ENCODE results near the gene SUCNR1.
A peak's percentile ranks its signal among the peaks of the same experiment; 100 is the strongest.
"Not testable (repeated sequence)": the region's sequence is repeated elsewhere in the genome, so short reads cannot be mapped to it uniquely, and the experiment has no call there.

The SUCNR1 gene

DNA sequence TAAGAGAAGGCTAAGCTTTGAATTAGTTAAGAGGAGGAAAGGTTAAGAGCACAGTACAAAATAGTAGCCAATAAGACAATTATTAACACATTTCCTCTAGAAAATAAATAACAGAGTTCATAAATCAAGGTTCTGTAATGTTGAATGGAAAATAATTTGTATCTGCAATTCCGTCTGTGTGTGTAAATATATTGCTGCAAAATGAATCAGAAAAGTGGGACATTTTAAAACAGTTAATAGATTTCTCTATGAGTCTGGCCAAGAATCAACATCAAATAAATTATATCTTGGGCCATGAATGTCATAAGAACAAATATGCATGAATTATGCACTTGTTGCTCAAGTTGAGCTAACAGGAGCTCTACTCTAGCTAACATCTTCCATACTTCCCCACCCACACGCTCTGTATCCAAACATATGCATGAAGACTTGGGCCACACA lies 14.2 kb upstream of the SUCNR1 start:
- no peaks in the 10 kb centered on the region for H3K4me1 Mint-ChIP-seq (ENCODE audit: low read depth)
- H3K36me3 Mint-ChIP-seq (ENCODE audit: low read depth), result no peaks in the 10 kb centered on the region
- intact Hi-C loops (cut with micrococcal nuclease), result no loop called here
- H3K27me3 Mint-ChIP-seq, result no peaks in the 10 kb centered on the region
- H3K4me3 Mint-ChIP-seq, result no peak overlapping the region
- no peaks in the 10 kb centered on the region for H3K9me3 Mint-ChIP-seq
- H3K27ac Mint-ChIP-seq, result no peak overlapping the region

DNA sequence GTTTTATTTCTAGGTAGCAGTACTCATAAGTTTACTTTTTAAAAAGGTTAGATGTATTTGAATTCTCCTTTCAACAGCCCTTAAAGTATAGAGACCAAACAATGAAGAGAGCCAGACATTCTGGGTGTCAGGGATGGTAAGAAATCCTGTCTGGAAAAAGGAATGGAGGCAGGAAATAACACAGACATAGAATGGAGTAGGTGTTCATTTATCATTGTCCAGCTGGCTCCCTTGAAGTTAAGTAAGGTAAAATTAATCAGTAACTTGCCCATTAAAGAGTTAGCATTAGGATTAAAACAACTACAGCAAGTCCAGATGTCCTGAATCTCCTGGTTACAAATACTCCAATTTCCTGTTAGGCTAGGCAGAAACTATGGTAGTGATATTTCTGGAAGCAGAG lies 13.5 kb upstream of the SUCNR1 start:
- Mint-ChIP-seq H3K27ac (no peak overlapping the region), H3K9me3 (no peaks in the 10 kb centered on the region), H3K4me3 (no peak overlapping the region), H3K4me1 (ENCODE audit: low read depth) (no peaks in the 10 kb centered on the region), H3K27me3 (no peaks in the 10 kb centered on the region), H3K36me3 (ENCODE audit: low read depth) (no peaks in the 10 kb centered on the region)
- intact Hi-C loops (cut with micrococcal nuclease), result no loop called here

DNA sequence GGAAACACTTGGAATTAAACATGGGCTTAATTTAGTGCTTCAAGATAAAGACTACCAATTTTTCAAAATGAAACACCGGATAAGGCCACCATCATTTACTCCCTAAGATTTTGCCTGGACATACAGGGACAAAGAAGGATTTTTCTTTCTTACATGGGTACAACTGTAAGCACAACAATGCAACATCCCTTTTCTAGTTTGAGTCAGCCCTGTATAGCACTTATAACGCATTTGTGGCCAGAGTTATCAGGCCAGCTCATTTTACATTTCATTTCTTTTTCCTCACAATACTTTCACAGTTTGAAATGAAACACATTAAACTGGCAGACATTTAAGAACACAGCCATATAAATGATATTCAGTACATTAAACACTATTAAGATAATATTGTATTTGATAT lies 9.8 kb upstream of the SUCNR1 start:
- intact Hi-C loops (cut with micrococcal nuclease), result no loop called here
- no peak overlapping the region for H3K27ac Mint-ChIP-seq

DNA sequence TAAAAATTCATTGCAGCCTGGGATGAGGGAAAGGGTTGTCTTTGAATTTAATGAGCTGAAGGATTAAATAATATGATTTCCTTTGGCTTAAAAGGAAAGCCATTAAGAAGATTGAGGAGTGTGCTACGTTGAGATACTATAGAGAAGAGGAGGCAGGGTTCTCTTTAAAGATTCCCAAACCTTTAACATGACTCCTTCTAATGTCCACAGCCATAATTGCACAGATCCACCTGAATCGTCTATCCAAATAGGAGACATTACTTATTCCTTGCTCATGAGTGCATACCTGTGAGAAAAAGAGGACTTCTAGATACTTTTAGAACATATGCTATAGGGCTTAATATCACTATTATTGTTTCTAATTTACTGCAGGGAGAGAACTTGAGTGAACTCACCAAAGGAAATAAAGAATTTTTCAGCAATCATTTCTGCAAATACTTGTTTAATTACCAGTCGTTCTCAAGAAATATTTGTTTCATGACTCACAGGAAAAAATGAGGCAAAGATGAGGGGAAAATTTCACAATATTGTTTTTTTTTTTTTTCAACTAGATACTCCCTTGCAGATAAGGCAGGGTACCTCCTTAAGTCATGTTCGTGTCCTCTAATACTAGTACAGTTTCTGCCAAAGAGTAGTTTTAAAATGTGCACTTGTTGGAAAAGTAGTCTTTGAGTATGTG lies 8.9 kb upstream of the SUCNR1 start:
- H3K9me3 Mint-ChIP-seq, result no peaks in the 10 kb centered on the region
- no peak overlapping the region for H3K4me3 Mint-ChIP-seq
- intact Hi-C loops (cut with micrococcal nuclease), result no loop called here
- H3K4me1 Mint-ChIP-seq (ENCODE audit: low read depth), result peaks cover 14% of the 10 kb centered on the region
- no peaks in the 10 kb centered on the region for H3K27me3 Mint-ChIP-seq
- no peak overlapping the region for H3K27ac Mint-ChIP-seq
- no peaks in the 10 kb centered on the region for H3K36me3 Mint-ChIP-seq (ENCODE audit: low read depth)

More for the DNA sequence above, 9.8 kb upstream of the SUCNR1 start:
- Mint-ChIP-seq H3K4me3 (no peak overlapping the region), H3K36me3 (ENCODE audit: low read depth) (no peaks in the 10 kb centered on the region), H3K4me1 (ENCODE audit: low read depth) (peaks cover 14% of the 10 kb centered on the region), H3K27me3 (no peaks in the 10 kb centered on the region), H3K9me3 (no peaks in the 10 kb centered on the region)

DNA sequence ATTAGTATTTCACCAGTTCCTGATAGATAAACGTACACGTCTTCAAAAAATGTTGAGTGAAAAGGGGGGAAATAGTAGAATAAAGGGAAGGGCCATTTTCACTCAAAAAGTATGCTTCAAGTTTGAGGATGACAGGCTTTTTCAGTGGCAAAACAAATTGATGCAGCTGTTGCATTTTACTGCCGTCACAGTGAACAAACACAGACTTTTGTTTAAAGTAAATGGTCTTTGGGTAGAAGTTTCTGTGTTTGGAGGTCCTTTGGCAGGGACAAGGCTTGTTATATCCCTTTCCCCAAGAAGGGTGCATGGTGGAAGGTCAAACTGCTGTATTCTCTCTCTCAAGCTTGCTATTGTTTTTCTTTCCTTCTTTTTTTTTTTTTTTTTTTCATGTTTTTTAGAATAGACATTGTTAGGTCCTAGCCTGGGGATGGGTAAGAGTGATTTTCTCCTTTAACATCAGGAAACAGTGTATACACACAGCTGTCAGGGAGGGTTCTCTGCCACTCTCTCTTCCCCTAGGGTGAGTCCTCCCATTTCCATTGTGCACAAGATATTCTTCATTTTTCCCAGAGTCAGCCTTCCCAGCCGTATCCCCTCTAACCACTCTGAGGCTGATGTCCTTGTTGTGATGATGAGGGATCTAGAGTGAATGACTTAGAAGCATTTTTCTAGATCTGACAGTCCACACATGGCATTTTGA lies 6.6 kb upstream of the SUCNR1 start:
- intact Hi-C loops (cut with micrococcal nuclease), result no loop called here
- Mint-ChIP-seq H3K4me1 (ENCODE audit: low read depth) (peaks cover 14% of the 10 kb centered on the region), H3K36me3 (ENCODE audit: low read depth) (no peaks in the 10 kb centered on the region), H3K4me3 (no peak overlapping the region), H3K27ac (peak overlapping the region; percentile 41), H3K9me3 (no peaks in the 10 kb centered on the region), H3K27me3 (no peaks in the 10 kb centered on the region)

DNA sequence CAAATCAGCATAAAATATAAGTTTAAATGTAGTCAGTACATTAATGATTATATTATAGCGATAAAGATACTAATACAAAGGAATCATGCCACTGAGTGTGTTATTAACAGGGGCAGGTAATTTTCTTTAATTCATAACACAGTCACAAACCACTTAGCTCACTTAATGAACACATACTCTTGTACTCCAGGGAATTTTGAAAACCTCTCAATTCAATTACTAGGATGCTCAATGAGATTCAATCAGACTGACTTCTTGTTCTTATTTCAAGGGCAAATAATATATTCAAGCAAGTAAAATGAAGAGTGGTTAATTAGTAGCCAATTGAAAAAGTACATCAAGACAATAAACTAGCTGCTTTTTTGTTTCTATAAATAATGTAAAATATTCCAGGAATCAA lies 5.8 kb upstream of the SUCNR1 start:
- H3K4me1 Mint-ChIP-seq (ENCODE audit: low read depth), result peaks cover 14% of the 10 kb centered on the region
- H3K4me3 Mint-ChIP-seq, result no peak overlapping the region
- no peaks in the 10 kb centered on the region for H3K36me3 Mint-ChIP-seq (ENCODE audit: low read depth)
- intact Hi-C loops (cut with micrococcal nuclease), result no loop called here
- H3K9me3 Mint-ChIP-seq, result no peaks in the 10 kb centered on the region
- no peak overlapping the region for H3K27ac Mint-ChIP-seq
- no peaks in the 10 kb centered on the region for H3K27me3 Mint-ChIP-seq

DNA sequence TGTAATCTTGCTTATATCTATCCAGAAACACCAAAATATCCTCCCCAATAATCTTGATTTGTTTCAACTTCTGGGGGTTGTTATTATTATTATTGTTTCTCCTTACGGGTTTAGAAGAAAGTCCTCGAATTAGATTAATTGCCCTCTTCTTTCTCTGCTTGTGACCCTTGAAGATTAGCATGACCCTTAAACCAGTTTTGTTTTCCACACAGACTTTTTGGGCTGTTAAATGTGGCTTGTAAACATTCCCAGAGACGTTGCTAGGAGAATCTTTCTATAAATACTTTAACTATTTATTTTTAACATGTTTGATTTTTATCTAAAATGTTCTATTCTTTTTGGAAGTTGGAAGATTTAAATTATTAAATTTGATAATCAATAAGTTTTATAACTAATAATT lies 4.3 kb upstream of the SUCNR1 start:
- Mint-ChIP-seq H3K4me3 (no peak overlapping the region), H3K9me3 (no peaks in the 10 kb centered on the region), H3K27me3 (no peaks in the 10 kb centered on the region), H3K4me1 (ENCODE audit: low read depth) (peaks cover 14% of the 10 kb centered on the region), H3K27ac (no peak overlapping the region), H3K36me3 (ENCODE audit: low read depth) (no peaks in the 10 kb centered on the region)
- intact Hi-C loops (cut with micrococcal nuclease), result no loop called here

DNA sequence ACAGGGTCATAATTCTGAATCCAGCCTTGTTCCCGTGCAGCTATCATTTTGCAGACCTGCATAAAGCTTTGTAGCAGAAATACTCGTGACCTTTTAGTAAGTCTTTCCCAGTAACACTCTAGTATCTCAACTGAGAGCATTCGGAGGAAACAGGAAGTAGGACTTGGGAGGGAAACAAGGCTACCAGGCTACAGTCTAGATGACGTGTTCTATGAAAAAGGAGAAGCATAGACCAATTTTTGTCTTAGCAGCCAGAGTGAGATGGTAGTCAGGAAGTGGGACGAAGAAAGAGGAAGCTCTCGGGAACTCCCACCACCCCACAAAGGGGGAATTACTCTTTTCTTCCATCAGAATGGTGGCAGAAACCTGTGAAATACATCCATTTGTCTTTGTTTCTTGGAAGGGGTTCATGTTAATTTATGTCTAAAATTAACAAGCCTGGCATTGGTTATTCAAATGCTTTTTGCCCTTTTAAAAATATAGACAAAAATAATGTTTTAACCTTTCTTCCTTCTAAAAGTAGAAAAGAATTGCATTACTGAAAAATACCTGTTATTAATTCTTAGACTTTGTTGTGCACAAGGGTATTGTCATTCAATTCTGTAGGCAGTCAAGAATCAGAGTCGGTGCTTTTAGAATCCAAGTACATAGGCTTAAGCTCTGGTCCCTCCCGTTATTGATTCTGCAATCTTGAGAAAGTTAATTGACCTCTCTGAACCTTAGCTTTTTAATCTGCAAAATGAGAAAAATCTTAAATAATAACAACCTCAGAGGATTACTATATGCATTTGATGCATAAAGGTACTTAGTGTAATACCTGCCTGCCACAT lies 1.6 kb upstream of the SUCNR1 start:
- peaks cover 10% of the 10 kb centered on the region for H3K36me3 Mint-ChIP-seq (ENCODE audit: low read depth)
- no peaks in the 10 kb centered on the region for H3K27me3 Mint-ChIP-seq
- no peaks in the 10 kb centered on the region for H3K9me3 Mint-ChIP-seq
- intact Hi-C loops (cut with micrococcal nuclease), result no loop called here
- no peak overlapping the region for H3K4me3 Mint-ChIP-seq
- H3K4me1 Mint-ChIP-seq (ENCODE audit: low read depth), result peaks cover 12% of the 10 kb centered on the region
- H3K27ac Mint-ChIP-seq, result peak overlapping the region; percentile 89

DNA sequence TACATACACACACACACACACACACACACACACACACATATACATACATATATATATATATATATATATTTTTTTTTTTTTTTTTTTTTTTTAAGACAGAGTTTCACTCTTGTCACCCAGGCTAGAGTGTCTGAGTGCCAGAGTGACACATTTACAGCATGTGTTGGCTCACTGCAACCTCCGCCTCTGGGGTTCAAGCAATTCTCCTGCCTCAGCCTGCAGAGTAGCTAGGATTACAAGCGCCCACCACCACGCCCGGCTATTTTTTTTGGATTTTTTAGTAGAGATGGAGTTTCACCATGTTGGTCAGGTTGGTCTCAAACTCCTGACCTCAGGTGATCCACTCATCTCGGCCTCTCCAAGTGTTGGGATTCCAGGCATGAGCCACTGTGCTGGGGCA lies 636 bp downstream of the SUCNR1 start:
- H3K27me3 Mint-ChIP-seq; intact Hi-C loops (cut with micrococcal nuclease); H3K9me3 Mint-ChIP-seq; H3K4me1 Mint-ChIP-seq (ENCODE audit: low read depth): not testable (repeated sequence)
- H3K4me3 Mint-ChIP-seq, result peak overlapping the region; percentile 84
- H3K36me3 Mint-ChIP-seq (ENCODE audit: low read depth), result peaks cover 12% of the 10 kb centered on the region
- H3K27ac Mint-ChIP-seq, result peak overlapping the region; percentile 89

DNA sequence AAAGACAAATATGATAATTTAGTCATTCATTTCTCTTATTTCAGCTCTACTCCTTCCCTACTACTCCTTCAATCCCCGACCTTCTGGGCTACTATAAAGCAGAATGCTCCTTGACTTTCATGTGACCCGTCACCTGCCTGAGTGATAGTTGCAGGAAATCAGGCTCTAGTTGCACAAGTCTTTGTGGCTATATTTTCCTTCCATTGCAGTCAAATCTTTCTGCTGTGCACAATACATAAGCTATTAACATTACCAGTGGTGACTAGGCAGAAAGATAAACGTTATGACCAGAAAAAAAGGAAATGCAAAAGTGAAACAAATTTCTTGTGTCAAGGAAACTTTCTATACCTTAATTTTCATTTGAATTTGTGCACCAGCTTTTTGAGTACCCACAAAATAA lies 2.3 kb downstream of the SUCNR1 start:
- intact Hi-C loops (cut with micrococcal nuclease), result loop anchor here (5.0 kb wide), 1 partner anchor 42 kb away; no protein-coding TSS in a partner anchor
- peaks cover 27% of the 10 kb centered on the region for H3K36me3 Mint-ChIP-seq (ENCODE audit: low read depth)
- H3K27ac Mint-ChIP-seq, result peak overlapping the region; percentile 92
- peaks cover 19% of the 10 kb centered on the region for H3K4me1 Mint-ChIP-seq (ENCODE audit: low read depth)
- no peaks in the 10 kb centered on the region for H3K27me3 Mint-ChIP-seq
- peak overlapping the region; percentile 97 for H3K4me3 Mint-ChIP-seq
- H3K9me3 Mint-ChIP-seq, result no peaks in the 10 kb centered on the region

DNA sequence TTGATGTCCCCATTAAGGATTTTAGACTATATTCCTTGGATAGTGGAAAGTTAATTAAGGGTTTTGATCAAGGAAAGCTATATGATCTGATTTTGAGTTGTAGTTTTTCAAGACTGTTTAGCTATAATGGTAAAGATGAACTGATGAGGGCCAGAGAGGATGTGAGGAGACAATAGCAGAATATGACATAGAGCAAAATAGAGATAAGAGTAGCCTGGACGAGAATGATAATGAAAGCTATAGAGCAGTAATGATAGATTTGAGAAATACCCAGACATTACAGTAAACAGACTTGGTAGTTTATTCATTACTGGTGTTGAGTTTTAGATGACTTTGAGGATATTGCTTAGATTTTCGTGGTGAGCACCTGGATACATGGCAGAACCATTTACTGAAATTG lies 3.8 kb downstream of the SUCNR1 start:
- Mint-ChIP-seq H3K9me3 (no peaks in the 10 kb centered on the region), H3K27me3 (no peaks in the 10 kb centered on the region), H3K36me3 (ENCODE audit: low read depth) (peaks cover 42% of the 10 kb centered on the region), H3K4me3 (no peak overlapping the region), H3K27ac (no peak overlapping the region), H3K4me1 (ENCODE audit: low read depth) (peaks cover 26% of the 10 kb centered on the region)
- intact Hi-C loops (cut with micrococcal nuclease), result loop anchor here (5.0 kb wide), 1 partner anchor 40 kb away; no protein-coding TSS in a partner anchor

DNA sequence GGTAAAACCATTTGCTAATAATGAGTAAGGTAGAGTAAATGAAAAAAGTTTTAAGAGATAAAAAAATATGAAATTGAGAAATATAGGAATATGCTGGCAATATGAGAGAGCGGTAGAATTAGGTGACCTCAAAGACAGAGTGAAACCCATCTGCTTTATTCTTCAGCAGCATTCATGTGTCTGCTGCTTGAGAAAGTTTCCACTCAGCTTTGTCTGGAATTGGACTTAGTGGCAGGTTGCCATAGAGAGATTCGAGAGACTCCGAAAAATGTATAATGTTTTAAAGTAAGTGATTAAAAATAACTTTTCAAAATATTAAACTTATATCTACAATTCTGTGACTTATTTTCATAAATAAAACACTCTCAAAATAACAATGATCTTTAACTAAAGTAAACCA lies 5.0 kb downstream of the SUCNR1 start:
- no peaks in the 10 kb centered on the region for H3K27me3 Mint-ChIP-seq
- H3K36me3 Mint-ChIP-seq (ENCODE audit: low read depth), result peaks cover 54% of the 10 kb centered on the region
- H3K9me3 Mint-ChIP-seq, result no peaks in the 10 kb centered on the region
- intact Hi-C loops (cut with micrococcal nuclease), result loop anchor here (5.0 kb wide), 1 partner anchor 39 kb away; no protein-coding TSS in a partner anchor
- peaks cover 26% of the 10 kb centered on the region for H3K4me1 Mint-ChIP-seq (ENCODE audit: low read depth)
- H3K4me3 Mint-ChIP-seq, result no peak overlapping the region
- H3K27ac Mint-ChIP-seq, result no peak overlapping the region

DNA sequence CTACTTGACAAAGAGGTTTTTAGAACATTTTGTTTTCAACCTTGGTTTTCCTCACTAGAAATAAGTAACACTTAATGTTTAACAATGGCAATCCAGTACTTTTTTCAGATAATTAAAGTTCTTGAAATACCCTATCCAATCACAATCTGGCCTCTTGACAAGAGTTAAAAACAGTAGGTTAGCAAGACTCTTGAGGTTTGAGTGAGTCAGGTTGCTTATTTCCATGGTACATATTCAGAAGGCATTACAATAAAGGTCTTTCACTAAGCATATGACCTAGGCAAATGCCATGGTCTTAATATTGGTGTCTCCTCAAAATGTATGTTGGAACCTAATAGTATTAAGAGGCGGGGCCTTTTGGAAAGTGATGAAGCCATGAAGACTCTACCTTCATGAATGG lies 5.6 kb downstream of the SUCNR1 start:
- peaks cover 60% of the 10 kb centered on the region for H3K36me3 Mint-ChIP-seq (ENCODE audit: low read depth)
- intact Hi-C loops (cut with micrococcal nuclease), result loop anchor here (5.0 kb wide), 1 partner anchor 38 kb away; no protein-coding TSS in a partner anchor
- no peaks in the 10 kb centered on the region for H3K27me3 Mint-ChIP-seq
- no peak overlapping the region for H3K27ac Mint-ChIP-seq
- no peaks in the 10 kb centered on the region for H3K9me3 Mint-ChIP-seq
- H3K4me1 Mint-ChIP-seq (ENCODE audit: low read depth), result peaks cover 26% of the 10 kb centered on the region
- H3K4me3 Mint-ChIP-seq, result no peak overlapping the region
